ENCODE measurements around the gene GGA2.

GGA2 gene

GRCh38 chr16:23530062-23530461 lies 19.8 kb upstream of the GGA2 start:
- H3K4me3 ChIP-seq (ENCODE audit: low read depth, low read length) = no peak overlapping the region
- ChIA-PET CTCF (interaction anchor here (0.6 to 1.0 kb wide), 2 partner anchors 32 to 39 kb away, joined by 3 to 9 read pairs; no protein-coding TSS in a partner anchor), POLR2A (interaction anchor here (0.6 kb wide), 1 partner anchor 83 kb away, joined by 3 read pairs; no protein-coding TSS in a partner anchor)
- no peak for TF ChIP-seq ZNF354C (tag by site-specific recombination; IDR thresholded peaks at IDR 0.05; ENCODE audit: borderline replicate concordance, low read depth)
- no peak for TF ChIP-seq ZNF426 (tag by site-specific recombination; IDR thresholded peaks at IDR 0.05)
- no peak for TF ChIP-seq ZNF433 (tag by site-specific recombination; IDR thresholded peaks at IDR 0.05; ENCODE audit: low read depth)
- peak; percentile 93 for TF ChIP-seq ZNF121 (tag by site-specific recombination; IDR thresholded peaks at IDR 0.05)
- peaks cover 11 to 70% of the 10 kb centered on the region in 2 experiments; a peak in 2 of 3 replicates for H3K36me3 ChIP-seq (ENCODE audit: control insufficient read depth in 2 of 2, insufficient read depth in 1 of 2, low read length in 2 of 2)
- H3K4me1 ChIP-seq (ENCODE audit: control insufficient read depth, insufficient read depth, low read length) = no peaks in the 10 kb centered on the region
- H3K9me3 ChIP-seq (ENCODE audit: control insufficient read depth, insufficient read depth, low read depth, low read length) = no peaks in the 10 kb centered on the region
- no peak overlapping the region for H3K27ac ChIP-seq (ENCODE audit: extremely low read depth, low read depth, low read length)

DNA sequence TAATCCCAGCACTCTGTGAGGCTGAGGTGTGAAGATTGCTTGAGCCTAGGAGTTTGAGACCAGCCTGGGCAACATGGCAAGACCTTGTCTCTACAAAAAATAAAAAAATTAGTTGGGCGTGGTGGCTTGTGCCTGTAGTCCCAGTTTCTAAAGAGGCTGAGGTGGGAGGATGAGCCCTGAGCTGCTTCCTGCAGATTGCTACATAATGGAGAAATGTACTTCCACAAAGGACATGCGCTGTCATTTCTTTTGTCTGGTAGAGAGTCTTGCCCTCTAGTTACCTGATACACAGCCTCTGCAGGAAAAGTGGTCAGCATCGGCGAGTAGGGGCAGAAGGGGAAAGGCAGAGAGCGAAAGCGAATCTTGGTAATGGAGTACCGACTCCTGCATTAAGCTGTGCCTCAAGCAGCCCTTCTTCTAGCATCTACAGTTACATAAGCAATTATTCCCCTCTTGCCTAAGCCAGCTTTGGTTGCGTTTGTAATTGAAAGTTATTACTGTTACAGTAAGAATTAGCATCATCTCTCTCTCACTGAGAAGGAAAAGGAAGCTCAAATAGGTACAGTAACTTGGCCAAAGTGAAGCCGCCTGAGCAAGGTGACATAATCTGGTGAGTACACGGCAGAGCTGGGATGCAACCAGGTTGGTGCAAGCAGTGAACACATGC lies 18.5 kb upstream of the GGA2 start:
- ChIA-PET POLR2A (no interaction called here), CTCF (interaction anchor here (0.7 to 0.9 kb wide), 2 partner anchors 68 to 71 kb away, joined by 3 to 4 read pairs; no protein-coding TSS in a partner anchor)
- TF ChIP-seq ZNF571 (tag by site-specific recombination; IDR thresholded peaks at IDR 0.05) (no peak), GLIS1 (tag by site-specific recombination; IDR thresholded peaks at IDR 0.05) (no peak), ZNF112 (tag by site-specific recombination; IDR thresholded peaks at IDR 0.05) (no peak), ZNF366 (tag by site-specific recombination; conservative IDR thresholded peaks at IDR 0.05) (no peak), ZNF18 (tag by site-specific recombination; IDR thresholded peaks at IDR 0.05) (no peak), ZNF335 (tag by site-specific recombination; conservative IDR thresholded peaks at IDR 0.05) (no peak)
- TF ChIP-seq, protein P1, sequence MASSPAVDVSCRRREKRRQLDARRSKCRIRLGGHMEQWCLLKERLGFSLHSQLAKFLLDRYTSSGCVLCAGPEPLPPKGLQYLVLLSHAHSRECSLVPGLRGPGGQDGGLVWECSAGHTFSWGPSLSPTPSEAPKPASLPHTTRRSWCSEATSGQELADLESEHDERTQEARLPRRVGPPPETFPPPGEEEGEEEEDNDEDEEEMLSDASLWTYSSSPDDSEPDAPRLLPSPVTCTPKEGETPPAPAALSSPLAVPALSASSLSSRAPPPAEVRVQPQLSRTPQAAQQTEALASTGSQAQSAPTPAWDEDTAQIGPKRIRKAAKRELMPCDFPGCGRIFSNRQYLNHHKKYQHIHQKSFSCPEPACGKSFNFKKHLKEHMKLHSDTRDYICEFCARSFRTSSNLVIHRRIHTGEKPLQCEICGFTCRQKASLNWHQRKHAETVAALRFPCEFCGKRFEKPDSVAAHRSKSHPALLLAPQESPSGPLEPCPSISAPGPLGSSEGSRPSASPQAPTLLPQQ (tag by site-specific recombination; IDR thresholded peaks at IDR 0.05) = no peak
- TF ChIP-seq, protein P2, sequence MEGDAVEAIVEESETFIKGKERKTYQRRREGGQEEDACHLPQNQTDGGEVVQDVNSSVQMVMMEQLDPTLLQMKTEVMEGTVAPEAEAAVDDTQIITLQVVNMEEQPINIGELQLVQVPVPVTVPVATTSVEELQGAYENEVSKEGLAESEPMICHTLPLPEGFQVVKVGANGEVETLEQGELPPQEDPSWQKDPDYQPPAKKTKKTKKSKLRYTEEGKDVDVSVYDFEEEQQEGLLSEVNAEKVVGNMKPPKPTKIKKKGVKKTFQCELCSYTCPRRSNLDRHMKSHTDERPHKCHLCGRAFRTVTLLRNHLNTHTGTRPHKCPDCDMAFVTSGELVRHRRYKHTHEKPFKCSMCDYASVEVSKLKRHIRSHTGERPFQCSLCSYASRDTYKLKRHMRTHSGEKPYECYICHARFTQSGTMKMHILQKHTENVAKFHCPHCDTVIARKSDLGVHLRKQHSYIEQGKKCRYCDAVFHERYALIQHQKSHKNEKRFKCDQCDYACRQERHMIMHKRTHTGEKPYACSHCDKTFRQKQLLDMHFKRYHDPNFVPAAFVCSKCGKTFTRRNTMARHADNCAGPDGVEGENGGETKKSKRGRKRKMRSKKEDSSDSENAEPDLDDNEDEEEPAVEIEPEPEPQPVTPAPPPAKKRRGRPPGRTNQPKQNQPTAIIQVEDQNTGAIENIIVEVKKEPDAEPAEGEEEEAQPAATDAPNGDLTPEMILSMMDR (tag by site-specific recombination; IDR thresholded peaks at IDR 0.05) = no peak
- Histone ChIP-seq H3K4me1 (ENCODE audit: control insufficient read depth, insufficient read depth, low read length) (no peaks in the 10 kb centered on the region), H3K4me3 (ENCODE audit: low read depth, low read length) (no peak overlapping the region), H3K36me3 (ENCODE audit: control insufficient read depth in 2 of 2, insufficient read depth in 1 of 2, low read length in 2 of 2) (peaks cover 6 to 70% of the 10 kb centered on the region in 2 experiments; a peak in 2 of 3 replicates), H3K27ac (ENCODE audit: extremely low read depth, low read depth, low read length) (no peak overlapping the region), H3K9me3 (ENCODE audit: control insufficient read depth, insufficient read depth, low read depth, low read length) (no peaks in the 10 kb centered on the region)

DNA sequence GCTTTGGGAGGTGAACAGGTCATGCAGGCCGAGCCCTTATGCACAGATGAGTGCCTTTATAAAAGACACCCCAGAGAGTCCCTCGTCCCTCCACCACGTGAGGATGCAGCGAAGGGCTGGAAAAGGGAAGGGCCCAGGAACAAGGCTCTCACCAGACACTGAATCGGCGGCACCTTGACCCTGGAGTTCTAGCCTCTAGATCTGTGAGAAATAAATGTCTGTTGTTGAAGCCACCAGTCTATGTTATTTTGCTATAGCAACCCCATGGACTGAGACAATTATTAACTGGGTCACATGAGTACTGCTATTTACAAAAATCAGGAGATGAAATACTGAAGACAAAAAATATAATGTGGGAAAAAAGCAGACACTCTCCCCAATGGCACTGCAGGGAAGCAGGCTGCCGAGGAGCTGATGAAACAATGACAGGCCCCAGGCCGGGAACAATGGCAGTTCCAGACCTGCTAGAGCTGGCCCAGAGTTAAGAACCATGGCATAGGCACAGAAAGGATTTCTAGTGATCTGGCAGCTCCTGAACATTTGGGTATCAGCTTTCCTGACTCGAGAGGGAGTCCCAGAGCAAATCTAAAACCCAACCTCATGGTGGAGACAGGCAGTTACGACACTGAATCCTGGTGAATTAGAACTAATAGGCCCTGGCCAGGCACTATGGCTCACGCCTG lies 17.8 kb upstream of the GGA2 start:
- ChIA-PET CTCF (interaction anchor here (0.9 kb wide), 1 partner anchor 69 kb away, joined by 3 read pairs; no protein-coding TSS in a partner anchor), POLR2A (no interaction called here)

More for the DNA sequence above, 17.8 kb upstream of the GGA2 start:
- no peak for TF ChIP-seq TSHZ1 (tag by site-specific recombination; IDR thresholded peaks at IDR 0.05; ENCODE audit: borderline replicate concordance)
- Histone ChIP-seq H3K9me3 (ENCODE audit: control insufficient read depth, insufficient read depth, low read depth, low read length) (no peaks in the 10 kb centered on the region), H3K36me3 (ENCODE audit: control insufficient read depth in 2 of 2, insufficient read depth in 1 of 2, low read length in 2 of 2) (peaks cover 3 to 70% of the 10 kb centered on the region in 2 experiments; a peak in 2 of 3 replicates), H3K27ac (ENCODE audit: extremely low read depth, low read depth, low read length) (no peak overlapping the region), H3K4me3 (ENCODE audit: low read depth, low read length) (no peak overlapping the region), H3K4me1 (ENCODE audit: control insufficient read depth, insufficient read depth, low read length) (no peaks in the 10 kb centered on the region)

Data from HEK293 (cell line).